HG03575 (cell line): ENCODE results near the gene RAD9B.

Source experiments
- ATAC-seq: cut with Tn5 transposase; IDR thresholded peaks from one replicate; pipeline ENCODE4 v1.9.1; 2021; ENCODE audit not compliant: unreplicated experiment, insufficient number of reproducible peaks, low FRiP score; ENCODE audit errors: extremely low read depth

RAD9B gene

GRCh38 chr12:110548678-110549077 lies 46.5 kb downstream of the RAD9B start:
- ATAC-seq: no peak

- no peak for ATAC-seq
Observed at GRCh38 chr12:110549716-110550115, 47.6 kb downstream of the RAD9B start.

GRCh38 chr12:110550981-110551380 lies 48.9 kb downstream of the RAD9B start:
- no peak for ATAC-seq
